Aorta (tissue), 5 donors: ENCODE measurements around the gene TRIM34. TPM values are rescaled to one million over a fixed set of nuclear protein-coding genes. Genes with fewer than 3 reads are reported as not detected.
"Not testable (repeated sequence)": the region's sequence is repeated elsewhere in the genome, so short reads cannot be mapped to it uniquely, and the experiment has no call there.

Source experiments
- ATAC-seq: fragments of 200-7000 bp; cut with Tn5 transposase; one replicate; pipeline ENCODE4 v1.9.1; 2022; ENCODE audit warnings: moderate library complexity; ENCODE audit not compliant: low FRiP score
- DNase-seq, 2 donors: peaks; one replicate each; pipeline ENCODE4 v3.0.0-alpha.2; 2020
- H3K27ac ChIP-seq, 2 donors: one replicate each; pipeline ENCODE4 v1.5.1; 2013; ENCODE audit warnings: low read length in 2 of 2, mild to moderate bottlenecking in 2 of 2, moderate library complexity in 2 of 2, control low read depth in 1 of 2, inconsistent platforms in 1 of 2, low read depth in 1 of 2
- H3K27me3 ChIP-seq, 2 donors: one replicate each; pipeline ENCODE4 v1.6.1; 2013; ENCODE audit warnings: control low read depth in 1 of 2, low read length in 1 of 2, mild to moderate bottlenecking in 1 of 2, moderate library complexity in 1 of 2; ENCODE audit not compliant: insufficient read depth in 2 of 2, control insufficient read depth in 1 of 2
- H3K36me3 ChIP-seq, 2 donors: one replicate each; pipeline ENCODE4 v1.6.1; 2013; ENCODE audit warnings: control low read depth in 1 of 2, low read length in 1 of 2, mild to moderate bottlenecking in 1 of 2; ENCODE audit not compliant: insufficient read depth in 2 of 2, control insufficient read depth in 1 of 2
- H3K4me1 ChIP-seq, 2 donors: one replicate each; pipeline ENCODE4 v1.6.1; 2013; ENCODE audit warnings: low read length in 2 of 2, control low read depth in 1 of 2, mild to moderate bottlenecking in 1 of 2, moderate library complexity in 1 of 2; ENCODE audit not compliant: insufficient read depth in 2 of 2, control insufficient read depth in 1 of 2
- H3K4me3 ChIP-seq, 2 donors: one replicate each; pipeline ENCODE4 v1.5.1; 2013; ENCODE audit warnings: low read length in 2 of 2, control low read depth in 1 of 2, mild to moderate bottlenecking in 1 of 2
- H3K9me3 ChIP-seq: one replicate; pipeline ENCODE4 v1.6.1; 2013; ENCODE audit warnings: mild to moderate bottlenecking, low read length; ENCODE audit not compliant: control insufficient read depth
- WGBS, 2 donors: extraction: QIAGEN DNeasy Blood & Tissue Kit; methylation state at CpG; one replicate each; pipeline ENCODE4 v1.1.7; 2013; 5-methylcytosine and 5-hydroxymethylcytosine counted together
- intact Hi-C, 2 donors: fragments of 100-400 bp; cut with DNase I; formaldehyde crosslinking; loops; one replicate each; pipeline versions ENCODE4 v1.14.2 to v1.15.0; 2022
- polyA plus RNA-seq, 2 donors: library from polyadenylated mRNA; stranded (reverse); fragments of 200-250 nt; gene quantifications; one replicate each; pipeline ENCODE4 v1.2.3, GENCODE V29; 2013
- total RNA-seq, 2 donors: library from RNA; stranded (reverse); fragmentation: NEBNext Ultra II Directional; extraction: Animal tissue kit (Norgen Biotek cat#: 25700); gene quantifications; one replicate each; pipeline ENCODE4 v1.2.1, GENCODE V29; 2021
- donor health status: healthy with polysubstance abuse.
- donor health status: Bipolar disorder and iron deficiency.
- donor health status: DM: no; HTN: no; CAD: no.
- donor health status: DM: no; HTN: no; CAD: no.
- donor health status: DM: yes; HTN: yes; CAD: no.

TRIM34 gene
- total and polyA plus RNA-seq, 4 donors: 5.1 to 9.2 (median 5.7) TPM

DNA sequence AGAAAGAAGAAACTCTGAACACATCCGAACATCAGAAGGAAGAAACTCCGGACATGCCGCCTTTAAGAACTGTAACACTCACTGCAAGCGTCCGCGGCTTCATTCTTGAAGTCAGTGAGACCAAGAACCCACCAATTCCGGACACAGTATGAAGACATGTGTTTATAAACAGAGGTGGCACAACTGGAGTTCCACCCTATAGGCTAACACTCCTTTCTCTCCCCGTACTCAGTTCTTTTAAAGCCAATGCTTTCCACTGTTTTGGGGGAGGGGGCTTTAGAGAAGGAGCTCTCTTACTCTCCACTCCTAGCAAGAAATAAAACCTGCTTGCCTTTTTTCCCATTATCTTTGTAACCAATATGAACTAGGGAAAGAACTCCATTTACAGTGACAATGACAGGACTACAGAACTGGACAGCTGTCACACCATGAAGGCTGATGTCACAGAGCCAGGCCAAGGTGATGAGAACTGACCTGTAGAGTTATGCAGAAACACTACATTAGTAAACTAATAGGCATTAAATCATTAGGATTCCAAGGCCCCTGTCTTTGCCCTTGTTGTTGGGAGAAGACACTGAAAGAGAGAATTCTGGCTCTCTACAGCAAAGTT, 59.3 kb downstream of the TRIM34 start:
- Histone ChIP-seq H3K36me3 (peaks cover 0 to 1% of the 10 kb centered on the region in 2 donors), H3K27ac (peak overlapping the region; percentile 97 to 98), H3K27me3 (no peaks in the 10 kb centered on the region), H3K9me3 (no peaks in the 10 kb centered on the region), H3K4me3 (peak overlapping the region; percentile 81 to 88), H3K4me1 (no peaks in the 10 kb centered on the region)
- 32 to 35% methylated on average over 5 to 6 of the region's 8 CpGs for WGBS, 2 donors
- intact Hi-C loops: loop anchor here (2.0 to 10.0 kb wide), 2 partner anchors 59 to 83 kb away; partner anchors contain the start of gene TRIM34 (in 1 of the 2)
- ATAC-seq: no peak
- DNase-seq: no peak

DNA sequence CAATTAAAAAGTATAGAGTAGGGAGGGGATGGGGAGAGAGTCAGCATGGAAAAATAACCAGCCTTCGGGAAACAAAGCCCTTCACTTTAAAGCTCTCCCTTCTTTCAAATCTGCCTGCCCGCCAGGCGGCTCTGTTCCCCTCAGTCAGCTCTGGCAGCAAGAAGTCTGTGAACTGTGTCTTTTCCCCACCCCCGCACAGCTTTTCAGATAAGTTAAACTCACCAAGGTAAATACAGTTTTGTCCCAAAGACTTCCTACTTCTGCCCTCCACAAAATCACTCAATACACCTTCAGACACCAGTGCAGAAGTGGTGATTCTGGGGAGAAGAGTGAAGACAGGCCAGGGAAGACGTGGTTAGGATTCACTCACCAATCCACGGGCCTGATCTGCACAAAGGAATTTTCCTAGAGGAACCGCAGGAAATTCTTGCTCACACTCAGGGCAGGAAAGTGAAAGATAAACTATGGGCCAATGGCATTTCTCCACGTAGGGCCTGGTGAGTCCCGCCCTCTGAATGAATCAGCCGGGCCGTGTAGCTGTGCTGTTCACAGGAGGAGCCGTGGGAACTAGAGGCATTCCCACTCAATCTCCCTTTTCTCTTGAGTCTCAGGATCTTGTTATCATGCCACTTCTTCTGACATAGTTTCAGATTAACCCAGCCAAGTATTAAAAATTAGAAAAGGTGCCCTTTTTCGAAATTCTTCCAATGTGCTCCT, 60.0 kb downstream of the TRIM34 start, which contains the start of gene TRIM5:
TSS of gene TRIM5 (minus strand) at position 429 of the 717 bp plus-strand sequence. CDS start 4,897 bp downstream, outside the sequence.
- intact Hi-C loops: loop anchor here (2.0 to 10.0 kb wide), 2 partner anchors 60 to 84 kb away; partner anchors contain the start of gene TRIM34 (in 1 of the 2)
- ATAC-seq: peak; percentile 97
- Histone ChIP-seq H3K27ac (peak within 1 kb of the TSS; percentile 97 to 98), H3K4me1 (no peaks in the 10 kb centered on the region), H3K27me3 (no peaks in the 10 kb centered on the region), H3K4me3 (peak within 1 kb of the TSS; percentile 81 to 88), H3K36me3 (peaks cover 0 to under 1% of the 10 kb centered on the region in 2 donors), H3K9me3 (no peaks in the 10 kb centered on the region)
- WGBS, 2 donors: 0% methylated on average over 13 of the region's 13 CpGs
- peak; percentile 90 to 92 for DNase-seq

- intact Hi-C loops: loop anchor here in 1 of 2 donors (10.0 kb wide), 1 partner anchor 62 kb away; the partner anchor contains the start of gene TRIM34
- DNase-seq (no peak), ATAC-seq (no peak)
- H3K36me3 ChIP-seq: no peaks in the 10 kb centered on the region
- peaks cover 0 to 4% of the 10 kb centered on the region in 2 donors for H3K4me1 ChIP-seq
- H3K9me3 ChIP-seq: no peaks in the 10 kb centered on the region
- H3K27me3 ChIP-seq: no peaks in the 10 kb centered on the region
- H3K4me3 ChIP-seq: no peak overlapping the region
- 97% methylated on average over 4 of the region's 4 CpGs for WGBS, 2 donors
- H3K27ac ChIP-seq: no peak overlapping the region
These were observed 61.6 kb downstream of the TRIM34 start for GRCh38 chr11:5686426-5686825.

DNA sequence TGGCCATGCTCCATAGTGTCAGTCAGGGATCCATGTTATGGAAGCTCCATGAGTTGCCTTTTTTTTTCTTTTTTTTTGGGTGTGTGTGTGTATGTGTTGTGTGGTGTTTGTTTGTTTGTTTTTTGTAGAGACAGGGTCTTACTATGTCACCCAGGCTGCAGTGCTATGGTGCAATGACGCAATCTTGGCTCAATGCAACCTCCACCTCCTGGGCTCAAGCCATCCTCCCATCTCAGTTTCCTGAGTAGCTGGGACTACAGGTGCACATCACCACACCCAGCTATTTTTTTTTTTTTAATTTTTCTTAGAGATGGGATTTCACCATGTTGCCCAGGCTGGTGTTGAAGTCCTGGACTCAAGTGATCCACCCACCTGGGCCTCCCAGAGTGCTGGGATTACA, 63.7 kb downstream of the TRIM34 start:
- H3K27me3 ChIP-seq: no peaks in the 10 kb centered on the region
- H3K4me1 ChIP-seq: peaks cover 0 to 4% of the 10 kb centered on the region in 2 donors
- H3K4me3 ChIP-seq: no peak overlapping the region
- H3K27ac ChIP-seq: peak overlapping the region in 1 of 2 donors; percentile 36
- DNase-seq: no peak
- 92 to 98% methylated on average over 1 of the region's 1 CpG for WGBS, 2 donors
- no peaks in the 10 kb centered on the region for H3K36me3 ChIP-seq
- intact Hi-C loops: loop anchor here in 1 of 2 donors (10.0 kb wide), 1 partner anchor 64 kb away; the partner anchor contains the start of gene TRIM34
- H3K9me3 ChIP-seq: no peaks in the 10 kb centered on the region
- ATAC-seq: no peak

GRCh38 chr11:5689551-5689983, 64.8 kb downstream of the TRIM34 start, which contains the start of gene TRIM22:
Gene TRIM22 (plus strand): TSS chr11:5689790. CDS start chr11:5696233, 6,443 bp downstream.
- ATAC-seq (peak; percentile 79), DNase-seq (peak in 1 of 2 donors; percentile 64)
- peak within 1 kb of the TSS; percentile 94 to 98 for H3K27ac ChIP-seq
- H3K4me1 ChIP-seq: peaks cover 0 to 4% of the 10 kb centered on the region in 2 donors
- intact Hi-C loops: loop anchor here in 1 of 2 donors (10.0 kb wide), 1 partner anchor 65 kb away; the partner anchor contains the start of gene TRIM34
- no peaks in the 10 kb centered on the region for H3K9me3 ChIP-seq
- H3K27me3 ChIP-seq: no peaks in the 10 kb centered on the region
- H3K4me3 ChIP-seq: peak within 1 kb of the TSS; percentile 84
- peaks cover 0 to 3% of the 10 kb centered on the region in 2 donors for H3K36me3 ChIP-seq
- 0% methylated on average over 2 of the region's 2 CpGs for WGBS, 2 donors

- no peaks in the 10 kb centered on the region for H3K27me3 ChIP-seq
- 1 to 6% methylated on average over 5 of the region's 5 CpGs for WGBS, 2 donors
- peak overlapping the region; percentile 94 to 98 for H3K27ac ChIP-seq
- H3K36me3 ChIP-seq: peaks cover 0 to 3% of the 10 kb centered on the region in 2 donors
- peak overlapping the region; percentile 84 for H3K4me3 ChIP-seq
- peaks cover 0 to 4% of the 10 kb centered on the region in 2 donors for H3K4me1 ChIP-seq
- no peaks in the 10 kb centered on the region for H3K9me3 ChIP-seq
- intact Hi-C loops: loop anchor here in 1 of 2 donors (5.0 kb wide), 1 partner anchor 88 kb away; no protein-coding TSS in a partner anchor
- peak; percentile 80 for ATAC-seq
- DNase-seq: no peak
These were observed 65.4 kb downstream of the TRIM34 start for GRCh38 chr11:5690216-5690615.

DNA sequence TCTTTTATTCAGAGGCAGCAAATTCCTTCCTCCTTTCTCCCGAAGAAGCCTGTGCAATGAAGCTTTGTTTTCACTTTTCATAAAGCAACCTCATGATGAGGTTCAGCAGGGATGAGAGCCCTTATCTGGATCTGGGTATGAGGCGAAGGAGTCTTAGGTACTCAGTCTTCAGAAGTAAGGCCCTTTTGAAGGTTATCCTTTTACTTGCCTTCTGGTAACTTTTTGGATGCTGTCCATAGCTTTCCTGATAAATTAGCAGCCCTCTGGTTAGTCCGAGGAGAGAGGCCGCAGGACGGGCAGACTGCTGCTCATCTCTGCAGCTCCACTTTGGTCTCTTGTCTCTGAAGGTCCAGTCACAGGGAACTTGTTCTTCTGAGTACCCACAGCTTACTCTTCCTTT, 65.9 kb downstream of the TRIM34 start:
- H3K27me3 ChIP-seq: no peaks in the 10 kb centered on the region
- H3K36me3 ChIP-seq: peaks cover 0 to 3% of the 10 kb centered on the region in 2 donors
- H3K4me1 ChIP-seq: peaks cover 0 to 4% of the 10 kb centered on the region in 2 donors
- no peaks in the 10 kb centered on the region for H3K9me3 ChIP-seq
- peak overlapping the region; percentile 61 to 82 for H3K27ac ChIP-seq
- intact Hi-C loops: loop anchor here in 1 of 2 donors (5.0 kb wide), 1 partner anchor 88 kb away; no protein-coding TSS in a partner anchor
- ATAC-seq: peak; percentile 69
- peak overlapping the region; percentile 84 for H3K4me3 ChIP-seq
- DNase-seq: no peak
- WGBS, 2 donors: 6 to 7% methylated on average over 5 of the region's 5 CpGs

DNA sequence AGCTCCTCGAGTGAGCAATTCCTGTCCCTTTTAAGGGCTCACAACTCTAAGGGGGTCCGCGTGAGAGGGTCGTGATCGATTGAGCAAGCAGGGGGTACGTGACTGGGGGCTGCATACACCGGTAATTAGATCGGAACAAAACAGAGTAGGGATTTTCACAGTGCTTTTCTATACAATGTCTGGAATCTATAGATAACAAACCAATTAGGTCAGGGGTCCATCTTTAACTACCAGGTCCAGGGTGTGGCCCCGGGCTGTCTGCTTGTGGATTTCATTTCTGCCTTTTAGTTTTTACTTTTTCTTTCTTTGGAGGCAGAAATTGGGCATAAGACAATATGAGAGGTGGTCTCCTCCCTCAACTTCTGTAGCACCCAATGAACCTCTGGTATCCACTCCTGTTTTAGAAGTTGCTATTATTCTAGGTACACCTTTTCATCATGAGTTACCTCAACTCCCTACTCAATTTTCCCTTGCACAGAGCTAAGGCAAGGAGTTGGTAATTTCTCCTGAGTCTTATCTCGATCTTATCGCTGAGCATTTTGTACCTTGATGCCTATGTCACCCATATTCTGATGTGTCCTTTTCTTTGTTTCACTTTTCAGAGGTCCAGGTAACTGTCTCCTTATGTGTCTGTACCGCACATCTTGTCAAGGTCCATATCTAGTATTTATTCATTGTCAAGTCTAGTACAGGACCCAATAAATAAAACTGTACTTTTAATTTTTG, 66.6 kb downstream of the TRIM34 start:
- 62 to 69% methylated on average over 12 of the region's 12 CpGs for WGBS, 2 donors
- Histone ChIP-seq H3K4me3 (peak overlapping the region in 1 of 2 donors; percentile 84), H3K27ac (peak overlapping the region; percentile 61 to 82)
- not testable (repeated sequence) for H3K36me3 ChIP-seq, ATAC-seq, H3K4me1 ChIP-seq, H3K27me3 ChIP-seq, DNase-seq, H3K9me3 ChIP-seq
- intact Hi-C loops: loop anchor here in 1 of 2 donors (5.0 kb wide), 1 partner anchor 89 kb away; no protein-coding TSS in a partner anchor
